ENCODE data around the gene GCSH. TPM values are rescaled to one million over a fixed set of nuclear protein-coding genes. Genes with fewer than 3 reads are reported as not detected.

The GCSH gene
- total RNA-seq, 1 donor from 2014 or later = 43.5 TPM

DNA sequence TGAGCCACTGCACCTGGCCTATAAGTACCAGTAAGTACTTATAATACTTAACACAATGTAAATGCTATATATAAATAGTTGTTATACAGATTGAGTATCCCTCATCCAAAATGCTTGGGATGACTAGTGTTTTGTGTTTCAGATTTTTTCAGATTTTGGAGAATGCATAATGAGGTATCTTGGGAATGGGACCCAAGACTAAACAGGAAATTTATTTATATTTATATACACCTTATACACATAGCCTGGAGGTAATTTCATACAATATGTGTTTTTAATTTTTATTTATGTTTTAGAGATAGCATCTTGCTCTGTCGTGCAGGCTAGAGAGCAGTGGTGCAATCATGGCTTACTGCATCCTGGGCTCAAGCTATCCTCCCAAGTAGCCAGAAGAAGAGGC lies 9.8 kb upstream of the GCSH start:
- no peak for DNase-seq (ENCODE audit: low read depth)

DNA sequence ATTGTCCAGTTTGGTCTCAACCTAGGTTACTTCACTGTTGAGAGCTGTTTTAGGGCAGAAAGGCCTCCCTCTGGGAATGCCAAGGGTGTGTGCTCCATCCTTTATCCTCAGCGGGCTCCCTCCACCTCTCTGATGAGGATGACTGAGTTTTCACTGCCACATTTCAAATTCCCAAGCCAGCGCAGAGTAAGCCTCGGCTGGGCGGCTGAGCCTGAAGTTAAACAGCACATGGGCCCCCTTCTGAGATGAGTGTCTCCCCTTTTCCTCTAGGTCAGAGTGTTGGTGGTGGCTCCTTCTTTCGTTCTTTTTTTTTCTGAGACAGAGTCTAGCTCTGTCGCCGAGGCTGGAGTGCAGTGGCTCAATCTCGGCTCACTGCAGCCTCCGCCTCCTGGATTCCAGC lies 5.5 kb upstream of the GCSH start:
- DNase-seq (ENCODE audit: low read depth) = no peak

DNA sequence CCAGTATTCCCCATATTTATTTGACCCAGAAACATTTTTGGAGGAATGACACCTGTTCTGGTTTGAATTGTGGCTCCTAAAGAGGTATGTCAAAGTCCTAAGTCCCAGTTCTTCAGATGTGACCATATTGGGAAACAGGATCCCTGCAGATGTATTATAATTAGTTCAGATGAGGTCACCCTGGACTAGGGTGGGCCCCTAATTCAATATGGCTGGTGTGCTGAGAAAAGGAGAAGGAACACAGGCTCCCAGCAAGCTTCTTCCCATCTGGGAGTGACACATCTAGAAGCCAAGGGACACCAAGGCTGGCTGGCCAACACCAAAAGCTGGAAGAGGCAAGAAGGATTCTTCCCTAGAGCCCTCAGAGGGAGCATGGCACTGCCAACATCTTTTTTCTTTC lies 3.8 kb upstream of the GCSH start:
- DNase-seq (ENCODE audit: low read depth) = peak; percentile 3

DNA sequence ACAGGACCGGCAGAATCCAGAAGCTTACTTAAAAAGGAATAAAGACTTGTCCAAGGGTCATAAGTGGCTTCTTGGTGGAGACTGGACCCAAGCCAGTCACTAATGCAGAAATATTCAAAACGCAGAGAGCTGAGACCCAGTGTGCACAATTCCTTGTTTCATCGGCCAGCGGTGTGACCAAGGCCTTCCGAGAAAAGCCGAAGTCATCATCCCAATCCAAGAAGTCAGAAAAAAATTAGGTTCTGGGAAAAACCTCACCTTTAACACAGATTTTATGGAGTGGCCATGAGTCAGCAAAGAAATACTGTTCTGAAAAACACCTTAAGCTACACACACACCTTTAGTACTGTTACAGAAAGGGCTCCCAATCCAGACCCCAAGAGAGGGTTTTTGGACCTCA lies 1.0 kb upstream of the GCSH start:
- DNase-seq (ENCODE audit: low read depth) = no peak

DNA sequence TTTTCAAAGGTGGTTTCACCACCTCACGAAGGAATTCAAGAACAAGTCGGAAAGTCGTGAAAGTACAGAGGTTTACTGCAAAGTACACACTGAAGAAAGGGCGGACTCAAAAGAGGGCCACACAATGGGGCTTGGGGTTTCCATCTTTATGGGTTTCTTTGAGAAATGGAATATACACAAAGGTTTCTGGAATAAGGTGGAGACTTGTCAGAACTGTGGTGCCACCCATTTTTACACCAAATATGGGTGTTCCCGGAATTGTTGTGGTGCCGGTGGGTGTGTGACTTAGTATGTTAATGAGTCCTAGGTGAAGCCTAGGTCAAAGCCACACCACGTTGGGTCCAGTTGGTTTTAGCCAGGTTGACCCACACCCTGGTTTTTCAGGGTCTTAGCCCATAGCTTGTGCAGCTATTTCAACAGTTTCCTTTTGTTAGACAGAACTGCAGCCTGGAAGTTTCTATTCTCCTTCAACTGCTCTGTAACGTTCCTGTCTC lies 567 bp upstream of the GCSH start:
- DNase-seq (ENCODE audit: low read depth) = no peak

DNA sequence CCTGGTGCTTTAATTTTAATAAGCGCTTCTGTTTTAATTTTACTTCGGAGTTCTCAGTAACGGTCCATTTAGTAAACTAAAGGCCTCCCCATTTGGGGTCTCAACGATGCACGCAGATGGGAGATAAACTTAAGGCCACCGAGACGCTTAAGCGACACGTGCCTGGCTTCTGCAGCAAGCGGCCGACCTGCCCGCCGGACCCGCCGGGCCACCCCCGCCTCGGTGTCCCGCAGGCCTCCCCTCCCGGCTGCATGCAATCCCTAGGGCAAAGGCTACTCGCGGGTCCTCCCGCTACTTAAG lies 592 bp downstream of the GCSH start:
- DNase-seq (ENCODE audit: low read depth) = no peak

DNA sequence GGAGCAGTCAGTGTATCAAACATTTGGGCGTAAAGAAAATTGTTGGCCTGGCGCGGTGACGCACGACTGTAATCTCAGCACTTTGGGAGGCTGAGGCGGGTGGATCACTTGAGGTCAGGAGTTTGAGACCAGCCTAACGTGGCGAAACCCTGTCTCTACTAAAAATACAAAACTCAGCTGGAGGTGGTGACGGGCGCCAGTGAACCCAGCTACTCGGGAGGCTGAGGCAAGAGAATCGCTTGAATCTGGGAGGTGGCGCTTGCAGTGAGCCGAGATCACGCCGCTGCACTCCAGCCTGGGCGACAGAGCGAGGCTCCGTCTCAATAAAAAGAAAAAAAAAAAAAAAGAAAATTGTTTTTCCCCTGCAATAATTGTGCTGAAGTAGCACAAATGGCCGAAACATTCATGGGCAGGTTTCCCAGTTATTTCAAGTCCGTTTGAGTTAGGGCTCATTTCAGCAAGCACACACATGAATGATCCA lies 1.4 kb downstream of the GCSH start:
- DNase-seq (ENCODE audit: low read depth) = peak; percentile 1

DNA sequence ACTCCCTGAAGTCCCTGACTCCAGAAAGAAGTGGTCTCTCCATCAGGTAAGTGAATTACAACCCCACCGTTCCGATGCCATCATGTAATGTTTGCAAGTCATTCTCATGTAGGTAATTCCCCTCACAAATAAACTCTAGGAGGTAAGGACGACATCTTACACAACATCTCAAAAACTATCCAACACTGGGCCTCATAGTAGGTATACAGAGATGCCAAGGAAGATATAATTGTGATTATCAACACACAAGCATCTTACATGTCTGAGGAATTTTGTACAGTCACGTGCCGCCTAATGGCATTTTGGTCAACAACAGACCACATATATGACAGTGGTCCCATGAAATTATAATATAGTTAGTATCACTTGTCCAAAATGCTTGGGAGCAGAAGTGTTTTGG lies 7.4 kb downstream of the GCSH start:
- no peak for DNase-seq (ENCODE audit: low read depth)

DNA sequence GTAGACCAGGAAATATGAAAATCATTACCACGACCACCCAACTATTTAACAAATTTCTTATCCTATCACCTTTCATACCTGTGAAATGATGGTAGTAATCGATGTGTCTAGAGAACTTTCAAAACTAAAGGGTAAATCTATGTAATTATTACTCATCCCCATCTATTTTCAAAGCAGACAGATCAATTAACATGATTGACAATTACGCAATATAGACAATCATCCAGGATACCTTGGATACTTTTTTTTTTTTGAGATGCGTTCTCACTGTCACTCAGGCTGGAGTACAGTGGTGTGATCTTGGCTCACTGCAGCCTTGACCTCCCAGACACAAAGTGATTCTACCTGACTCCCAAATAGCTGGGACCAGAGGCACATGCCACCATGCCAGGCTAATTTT lies 15.2 kb downstream of the GCSH start:
- no peak for DNase-seq (ENCODE audit: low read depth)

DNA sequence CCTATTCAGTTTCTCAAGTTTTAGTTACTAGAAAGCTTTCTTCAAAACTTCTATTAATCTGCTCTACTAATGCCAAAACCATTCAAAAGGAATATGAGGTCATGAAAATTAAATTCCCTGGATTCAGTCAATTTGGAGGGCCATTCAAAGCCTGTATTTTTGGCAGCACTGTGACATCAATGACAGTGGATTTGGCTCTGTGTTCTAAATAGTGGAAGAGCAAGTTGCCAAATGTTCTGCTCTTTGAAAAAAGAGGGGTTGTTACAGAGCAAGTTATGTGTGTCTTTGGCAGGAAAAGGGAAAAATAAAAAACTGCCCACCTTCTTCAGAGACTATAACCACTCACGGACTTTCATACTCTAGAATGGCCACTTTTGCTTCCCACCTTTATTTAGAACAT lies 16.0 kb downstream of the GCSH start:
- DNase-seq (ENCODE audit: low read depth) = no peak

DNA sequence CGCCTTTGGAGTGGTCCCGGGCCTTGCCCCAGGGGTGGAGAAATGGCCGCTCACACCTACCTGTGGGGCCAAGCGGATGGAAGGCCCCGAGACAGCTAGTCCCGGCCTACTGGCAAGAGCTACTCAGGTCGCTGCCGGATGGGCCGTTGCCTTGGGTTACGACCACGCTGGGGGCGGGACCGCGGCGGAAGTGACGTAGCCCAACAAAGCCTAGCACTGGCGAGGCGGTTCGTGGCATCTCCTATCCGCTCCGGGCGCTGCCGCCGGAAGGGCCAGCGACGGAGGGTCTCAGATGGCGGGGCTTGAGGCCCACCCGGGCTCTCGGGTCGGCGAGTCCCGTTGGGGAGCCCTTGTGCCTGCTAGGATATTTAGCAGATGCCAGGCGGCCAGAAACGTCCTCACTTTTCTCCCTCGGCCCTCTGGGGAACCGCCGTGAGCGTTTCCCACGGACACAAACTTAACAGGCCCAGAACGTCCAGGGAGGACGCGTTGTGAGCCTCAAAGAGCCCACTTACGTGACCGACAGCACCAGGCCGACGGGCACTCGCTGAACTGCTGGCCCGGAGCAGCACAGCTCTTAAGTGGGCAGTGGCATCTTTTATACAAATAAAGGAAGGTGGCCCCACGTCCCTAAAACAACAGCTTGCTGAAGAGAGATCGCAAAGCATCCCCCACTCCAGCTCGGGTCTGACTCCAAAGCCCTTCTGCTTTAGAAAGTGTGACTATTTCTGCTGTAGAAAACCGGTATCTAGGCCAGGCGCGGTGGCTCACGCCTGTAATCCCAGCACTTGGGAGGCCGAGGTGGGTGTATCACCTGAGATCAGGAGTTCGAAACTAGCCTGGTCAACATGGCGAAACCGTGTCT lies 18.9 kb downstream of the GCSH start, which contains the start of gene C16orf46:
TSS of gene C16orf46 (minus strand) at position 163 of the 865 bp plus-strand sequence. CDS start 13,283 bp downstream, outside the sequence.
- peak; percentile 97 for DNase-seq (ENCODE audit: low read depth)

DNA sequence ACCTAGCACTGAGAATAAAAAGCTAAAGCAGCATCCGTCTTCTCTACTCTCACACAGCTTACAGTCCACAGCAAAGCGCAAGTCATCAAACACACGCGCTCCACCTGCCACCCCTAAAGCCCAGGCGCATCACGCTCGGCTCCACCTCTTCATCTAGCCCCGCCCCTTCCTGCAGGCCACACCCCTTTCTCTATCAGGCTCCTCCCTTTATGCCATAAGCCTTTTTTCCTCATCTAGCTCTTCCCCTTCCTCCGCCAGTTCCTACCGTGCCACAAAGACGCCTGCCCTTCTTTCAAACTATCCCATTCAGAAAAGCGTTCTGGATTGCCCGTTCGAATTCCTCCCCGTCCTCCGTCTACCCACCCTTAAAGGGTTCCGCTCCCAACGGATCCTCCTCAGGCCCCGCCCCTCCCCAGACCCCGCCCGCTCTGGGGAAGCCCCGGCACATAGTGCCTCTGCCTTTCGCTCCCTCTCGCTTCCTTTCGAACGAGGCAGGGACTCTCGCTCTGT lies 19.6 kb downstream of the GCSH start:
- DNase-seq (ENCODE audit: low read depth) = peak; percentile 91

DNA sequence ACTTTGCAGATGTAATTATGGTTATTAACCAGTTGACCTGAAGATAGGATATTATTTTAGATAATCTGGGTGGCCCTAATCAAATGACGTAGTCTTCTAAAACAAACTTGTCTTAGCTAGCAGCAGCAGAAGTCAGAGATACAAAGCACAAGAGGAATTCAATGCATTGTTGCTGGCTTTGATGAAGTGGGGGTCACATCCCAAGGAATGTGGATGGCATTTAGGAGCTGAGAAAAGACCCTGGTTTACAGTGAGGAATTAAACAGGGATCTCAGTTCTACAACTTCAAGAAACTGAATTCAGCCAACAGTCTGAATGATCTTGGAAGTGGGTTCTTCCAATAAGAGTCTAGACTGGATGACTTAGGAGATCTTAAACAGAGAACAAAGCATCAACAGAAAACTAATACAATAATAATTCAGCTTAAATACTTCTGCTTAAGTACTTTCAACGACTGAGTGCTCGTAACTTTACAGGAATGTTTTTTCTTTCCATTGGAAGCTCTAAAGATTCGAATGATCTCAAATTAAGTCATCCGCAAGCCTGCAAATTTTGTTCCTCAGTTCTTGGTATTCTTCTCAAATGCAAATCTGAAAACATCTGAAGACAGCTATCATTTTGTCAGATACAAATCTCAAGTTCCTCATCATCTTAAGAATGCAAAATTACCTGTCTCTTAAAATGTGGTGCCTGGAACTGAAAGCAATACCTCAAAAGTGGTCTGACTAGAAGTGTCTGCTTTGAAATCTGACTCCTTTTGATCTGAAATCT lies 22.4 kb downstream of the GCSH start:
- DNase-seq (ENCODE audit: low read depth) = no peak

DNA sequence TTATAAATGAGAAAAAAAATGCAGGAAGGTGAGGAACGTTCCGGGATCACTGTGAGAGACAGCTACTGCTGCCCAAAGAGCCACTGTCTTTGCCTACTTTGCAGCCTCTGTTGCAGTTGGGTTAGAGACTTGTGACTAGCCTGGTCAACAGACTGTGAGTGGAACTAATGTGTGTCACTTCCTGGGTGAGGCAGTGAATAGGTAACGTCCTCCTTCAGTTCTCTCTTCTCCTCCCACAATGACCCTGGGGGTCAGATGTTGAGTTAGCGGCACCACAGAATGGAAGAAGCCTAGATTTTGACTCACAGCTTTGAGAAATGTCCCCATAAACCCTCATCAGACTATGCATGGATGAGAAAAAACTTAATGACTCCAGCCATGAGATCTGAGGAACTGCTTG lies 24.4 kb downstream of the GCSH start:
- DNase-seq (ENCODE audit: low read depth) = no peak

DNA sequence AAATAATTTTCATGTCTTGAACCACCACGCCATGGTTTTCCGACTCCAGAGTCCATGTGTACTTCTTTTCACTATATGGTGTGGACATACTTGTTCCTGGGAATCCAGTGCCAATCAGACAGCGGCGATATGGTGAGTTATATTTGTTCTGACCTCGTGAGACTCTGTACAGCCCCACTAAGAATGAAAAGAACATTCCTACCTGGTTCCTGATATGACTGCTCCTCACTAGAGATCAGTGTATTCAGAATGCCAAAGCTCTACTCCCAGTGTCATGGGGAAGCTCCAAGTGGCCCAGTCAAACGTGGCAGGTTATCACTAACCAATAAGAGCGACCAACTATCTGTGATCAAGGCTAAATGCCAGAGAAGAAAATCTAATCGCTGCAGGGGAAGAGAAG lies 25.2 kb downstream of the GCSH start:
- no peak for DNase-seq (ENCODE audit: low read depth)

DNA sequence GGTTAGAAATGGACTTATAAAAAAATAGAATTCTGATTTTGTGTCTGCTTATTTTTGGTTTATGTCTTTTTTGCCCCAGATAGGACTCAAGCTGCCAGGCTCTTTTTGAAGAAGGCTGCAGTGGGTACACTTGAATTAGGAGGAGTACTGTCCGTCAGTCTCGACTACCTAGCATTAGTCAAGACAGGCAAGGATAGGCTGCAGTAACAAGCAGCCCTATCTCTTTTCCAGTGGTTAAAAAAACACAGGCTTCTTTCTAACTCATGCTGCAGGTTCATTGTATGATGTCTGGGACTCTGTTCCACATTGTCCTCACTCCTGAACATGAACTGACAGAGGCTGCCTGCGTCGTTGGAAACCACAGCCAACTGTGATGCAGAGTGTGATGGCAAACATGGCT lies 27.1 kb downstream of the GCSH start:
- no peak for DNase-seq (ENCODE audit: low read depth)

DNA sequence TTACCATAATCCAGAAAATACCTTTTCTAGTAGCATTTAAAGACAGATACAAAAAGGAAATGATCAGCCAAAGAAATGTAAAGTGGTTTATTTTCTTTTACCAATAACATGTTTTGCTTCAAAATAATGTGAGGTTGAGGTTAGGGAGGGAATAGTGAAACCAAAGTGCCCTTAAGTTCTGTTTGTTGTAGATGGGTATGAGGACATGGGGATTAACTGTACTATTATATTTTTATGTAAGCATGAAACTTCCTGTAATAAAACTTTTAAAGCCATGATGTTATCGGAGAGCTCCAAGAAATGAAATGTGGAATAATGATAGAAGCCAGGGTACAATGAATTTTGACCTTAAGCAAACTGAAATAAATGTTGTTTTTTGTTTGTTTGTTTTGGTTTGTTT lies 29.0 kb downstream of the GCSH start:
- no peak for DNase-seq (ENCODE audit: low read depth)

DNA sequence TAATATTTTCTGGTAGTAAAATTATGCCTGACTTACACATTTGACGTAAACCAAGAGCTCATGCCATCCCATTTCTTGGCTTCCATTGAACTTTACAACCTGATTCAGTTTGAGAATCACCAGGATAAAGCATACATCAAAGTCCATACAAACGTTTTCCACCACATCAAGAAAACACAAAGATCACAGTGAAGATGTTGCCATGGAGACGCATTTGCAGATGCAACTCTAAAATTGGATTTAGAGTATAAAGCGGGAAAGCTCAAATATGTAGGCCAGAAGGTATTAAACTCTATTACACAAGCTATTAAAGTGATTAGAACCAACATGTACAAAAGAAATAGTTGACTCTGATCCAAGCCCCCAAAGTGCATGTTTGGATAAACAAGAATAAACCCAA lies 29.5 kb downstream of the GCSH start:
- no peak for DNase-seq (ENCODE audit: low read depth)

DNA sequence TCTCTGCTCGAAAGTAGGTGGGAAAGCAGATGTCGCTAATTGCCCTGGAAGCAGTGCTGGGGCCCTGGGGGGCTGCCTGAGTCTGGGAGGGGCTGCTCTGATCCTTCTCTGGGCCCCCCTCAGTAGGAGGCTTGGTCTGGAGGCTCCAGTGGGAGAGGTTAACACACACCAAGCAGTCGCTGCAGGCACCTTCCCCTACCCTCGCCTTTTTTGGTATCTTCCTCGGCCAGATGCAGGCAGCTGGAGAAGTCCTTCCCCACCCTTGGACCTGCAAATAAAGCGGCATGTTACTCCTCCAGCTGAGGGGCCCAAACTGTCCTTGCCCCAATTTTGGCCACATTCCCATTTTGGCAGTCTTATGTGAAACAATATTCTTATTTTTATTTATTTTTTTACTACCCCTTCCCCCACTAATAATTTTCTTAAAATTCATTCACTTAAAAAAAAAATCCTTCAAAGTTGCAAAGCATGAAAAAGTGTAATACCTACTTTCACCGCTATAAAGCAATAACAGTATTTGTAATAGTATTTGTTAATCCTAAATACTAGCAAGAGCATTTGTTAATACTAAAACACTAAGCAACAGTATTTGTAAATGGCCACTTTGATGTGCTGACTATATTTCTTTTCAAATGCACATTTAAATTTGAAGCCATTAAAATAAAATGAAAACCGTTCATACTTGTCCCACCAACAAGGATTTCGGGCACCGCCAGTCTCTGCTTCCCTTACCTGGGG lies 34.2 kb downstream of the GCSH start:
- DNase-seq (ENCODE audit: low read depth) = no peak

DNA sequence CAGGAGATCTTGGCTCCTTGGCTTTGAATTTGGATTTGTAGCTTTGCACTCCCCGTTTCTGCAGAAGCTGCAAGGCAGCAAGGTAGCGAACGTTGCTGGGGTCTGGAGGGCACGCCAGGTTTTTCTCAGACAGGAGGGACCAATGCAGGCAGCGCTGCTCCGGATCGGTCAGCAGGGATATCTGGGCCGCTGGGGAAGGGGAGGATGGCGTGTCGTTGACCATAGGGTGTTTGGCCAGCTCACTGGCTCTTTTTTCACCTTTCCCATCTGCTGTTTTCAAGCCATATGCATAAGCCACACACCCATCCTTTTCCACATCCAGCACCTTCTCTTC lies 34.9 kb downstream of the GCSH start:
- DNase-seq (ENCODE audit: low read depth) = no peak

DNA sequence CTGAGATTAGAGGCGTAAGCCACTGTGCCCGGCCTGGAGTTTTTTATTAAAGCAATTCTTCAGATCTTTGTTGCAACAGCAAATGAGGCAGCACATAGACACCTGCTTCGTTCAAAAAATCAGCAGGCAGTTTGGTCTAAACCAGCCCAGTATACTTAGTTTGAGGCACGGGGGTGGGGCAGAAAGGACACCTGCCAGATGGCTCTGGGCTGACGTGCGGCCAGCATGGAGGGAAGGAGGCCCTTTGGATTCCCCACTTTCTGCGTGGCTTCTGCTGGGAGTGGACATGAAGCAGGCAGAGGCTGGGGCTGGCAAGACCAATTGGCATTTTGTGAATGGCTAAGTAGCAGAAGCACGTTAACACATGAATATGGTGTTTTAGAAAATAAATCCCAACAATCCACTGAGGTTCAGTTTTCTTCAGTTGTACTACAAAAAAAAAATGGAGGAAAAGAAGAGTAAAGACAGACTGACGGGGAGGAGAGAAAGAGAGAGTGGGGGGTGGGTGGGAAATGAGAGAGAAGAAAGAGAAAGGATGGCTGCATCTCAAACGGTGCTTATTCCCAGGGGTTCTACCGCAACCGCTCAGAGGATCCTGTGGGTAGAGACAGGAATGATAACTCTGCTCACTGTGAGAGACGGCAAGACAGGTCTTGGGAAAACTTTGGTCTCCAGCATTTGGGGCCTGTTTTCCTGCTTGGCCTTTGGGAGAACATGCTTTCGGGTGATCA lies 35.5 kb downstream of the GCSH start:
- no peak for DNase-seq (ENCODE audit: low read depth)
